GM04503 (cell line): ENCODE data around the gene TMEM208.

ENCODE experiments used
- DNase-seq: peaks from one replicate; pipeline ENCODE4 v3.0.0-alpha.2; 2012; ENCODE audit warnings: low read depth

The TMEM208 gene

GRCh38 chr16:67191995-67192681, 34.8 kb upstream of the TMEM208 start, which contains the start of gene E2F4:
TSS of gene E2F4 (plus strand) at chr16:67192155. CDS start at chr16:67192228, 73 bp downstream.
- DNase-seq: peak; percentile 42

GRCh38 chr16:67192781-67193361, 34.1 kb upstream of the TMEM208 start:
- DNase-seq: no peak

DNA sequence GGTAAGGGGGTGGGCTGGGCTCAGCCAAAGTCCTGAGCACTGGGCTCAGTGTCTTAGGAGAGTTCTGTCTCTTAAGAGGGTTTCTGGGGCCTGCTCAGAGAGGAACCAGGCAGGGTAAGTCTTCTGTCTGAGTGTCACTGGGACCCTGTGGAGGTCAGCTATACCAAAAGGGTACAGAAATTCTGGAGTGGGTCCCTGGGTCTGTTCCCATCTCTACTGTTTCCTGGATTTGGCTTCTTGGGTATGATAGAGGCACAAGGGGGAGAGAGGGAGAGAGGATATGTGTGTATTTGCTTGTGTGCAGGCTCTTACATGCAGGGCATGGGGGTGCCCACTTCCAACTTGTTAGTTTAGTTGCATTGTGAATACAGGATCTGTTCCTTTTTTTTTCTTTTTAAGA, 33.4 kb upstream of the TMEM208 start:
- no peak for DNase-seq

DNA sequence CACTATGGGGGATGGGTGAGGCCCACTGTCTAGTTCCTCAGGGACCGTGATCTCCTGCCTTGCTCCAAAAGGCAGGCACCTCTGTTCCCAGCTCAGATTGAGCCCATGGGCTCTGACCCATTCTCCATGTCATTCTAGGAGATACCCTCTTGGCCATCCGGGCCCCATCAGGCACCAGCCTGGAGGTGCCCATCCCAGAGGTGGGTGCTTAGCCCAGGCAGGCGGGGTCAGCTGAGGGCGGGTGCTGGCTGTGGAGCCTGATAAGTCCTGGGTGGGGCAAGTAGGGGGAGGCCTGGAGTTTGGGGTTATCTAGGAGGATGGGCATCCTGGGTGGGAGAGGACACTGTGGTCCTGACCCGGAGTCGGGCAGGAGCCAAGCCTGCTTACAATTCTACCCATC, 32.7 kb upstream of the TMEM208 start:
- no peak for DNase-seq

DNA sequence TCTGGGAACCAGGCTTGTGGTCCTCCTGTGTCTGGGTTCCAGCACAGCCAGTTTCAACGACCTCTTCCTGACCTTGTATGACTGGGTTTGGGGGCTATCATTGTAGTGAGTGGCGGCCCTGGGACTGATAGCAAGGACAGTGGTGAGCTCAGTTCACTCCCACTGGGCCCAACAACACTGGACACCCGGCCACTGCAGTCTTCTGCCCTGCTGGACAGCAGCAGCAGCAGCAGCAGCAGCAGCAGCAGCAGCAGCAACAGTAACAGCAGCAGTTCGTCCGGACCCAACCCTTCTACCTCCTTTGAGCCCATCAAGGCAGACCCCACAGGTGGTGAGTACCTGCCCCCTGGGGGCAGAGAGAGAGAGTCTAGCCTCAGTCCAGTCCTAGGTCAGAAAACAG, 31.3 kb upstream of the TMEM208 start:
- DNase-seq: no peak

GRCh38 chr16:67196881-67197280, 30.0 kb upstream of the TMEM208 start:
- no peak for DNase-seq

- no peak for DNase-seq
Measured at GRCh38 chr16:67197704-67198103, 29.2 kb upstream of the TMEM208 start.

GRCh38 chr16:67198238-67198734, 28.6 kb upstream of the TMEM208 start:
- DNase-seq: no peak

DNA sequence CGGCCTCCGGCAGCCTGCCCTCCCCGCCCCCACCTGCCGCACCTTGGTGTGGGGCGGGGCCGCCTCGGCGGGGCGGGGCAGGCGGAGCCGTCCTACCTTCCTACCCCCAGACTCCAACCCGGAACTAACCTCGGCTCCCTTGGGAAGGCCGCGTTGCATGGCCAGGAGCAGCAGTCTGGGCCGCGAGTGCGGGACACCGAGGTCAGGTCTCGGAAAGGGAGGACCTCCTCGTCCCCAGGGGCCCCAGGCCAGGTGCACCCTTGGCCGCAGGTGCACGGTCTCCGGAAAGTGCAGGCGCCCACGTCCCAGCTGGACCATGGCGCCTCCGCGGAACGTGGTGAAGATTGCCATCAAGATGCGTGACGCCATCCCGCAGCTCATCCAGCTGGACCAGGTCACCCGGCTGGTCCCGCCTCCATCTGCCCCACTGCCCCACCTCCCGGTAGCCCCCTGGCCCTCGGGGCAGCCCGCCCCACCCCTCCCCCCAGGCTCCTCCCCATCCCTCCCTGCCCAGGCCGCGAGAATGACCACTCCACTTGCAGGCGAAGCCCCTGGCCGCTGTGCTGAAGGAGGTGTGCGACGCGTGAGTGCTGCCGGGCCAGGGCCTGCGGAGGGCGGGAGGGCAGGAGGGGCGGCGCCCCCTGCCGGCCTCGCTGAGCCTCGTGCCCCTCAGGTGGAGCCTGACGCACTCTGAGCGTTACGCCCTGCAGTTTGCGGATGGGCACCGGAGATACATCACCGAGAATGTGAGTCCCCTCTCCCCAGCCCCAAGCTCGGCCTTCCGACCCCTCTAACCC, 27.7 kb upstream of the TMEM208 start, which contains the start of gene ELMO3:
Gene ELMO3, plus strand, starts transcription at position 121 of the 797 bp plus-strand sequence. Its CDS starts 196 bp downstream, at position 317.
- DNase-seq: no peak

GRCh38 chr16:67199808-67200198, 27.1 kb upstream of the TMEM208 start:
- no peak for DNase-seq

DNA sequence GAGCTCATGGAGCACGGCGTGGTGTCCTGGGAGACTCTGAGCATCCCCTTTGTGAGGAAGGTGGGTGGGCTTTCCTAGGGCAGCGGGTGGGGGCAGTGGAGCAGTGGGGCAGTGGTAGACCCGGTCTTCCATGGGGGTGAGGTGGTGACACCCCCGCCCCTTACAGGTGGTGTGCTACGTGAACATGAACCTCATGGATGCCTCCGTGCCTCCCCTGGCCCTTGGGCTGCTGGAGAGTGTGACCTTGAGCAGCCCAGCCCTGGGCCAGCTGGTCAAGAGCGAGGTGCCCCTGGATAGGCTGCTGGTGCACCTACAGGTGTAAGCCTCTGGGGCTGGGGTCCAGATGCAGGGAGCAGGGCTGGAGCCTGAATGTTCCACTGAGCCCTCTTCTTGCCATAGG, 26.4 kb upstream of the TMEM208 start:
- DNase-seq: no peak

GRCh38 chr16:67201411-67202345, 25.3 kb upstream of the TMEM208 start:
- no peak for DNase-seq

- no peak for DNase-seq
Measured at GRCh38 chr16:67202426-67202825, 24.5 kb upstream of the TMEM208 start.

- no peak for DNase-seq
Measured at GRCh38 chr16:67202956-67203493, 23.9 kb upstream of the TMEM208 start.

DNA sequence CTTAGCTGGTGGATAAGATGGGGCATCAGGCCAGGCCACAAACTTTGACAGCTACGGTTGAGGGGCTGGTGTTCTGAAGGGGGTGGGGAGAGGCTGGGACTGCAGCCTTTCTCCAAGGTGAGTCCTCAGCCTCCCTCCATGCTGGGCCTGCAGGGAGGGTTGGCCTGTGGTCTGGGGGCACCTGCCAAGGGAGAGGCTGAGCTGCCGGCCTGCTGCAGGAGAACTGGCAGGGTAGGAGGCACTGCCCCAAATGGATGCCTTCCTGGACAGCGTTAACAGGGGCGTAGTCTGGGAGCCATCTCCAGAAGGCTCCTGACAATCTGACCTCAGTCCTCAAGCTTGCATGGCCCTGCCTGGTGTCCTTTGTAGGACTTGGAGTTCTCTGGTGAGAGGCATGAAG, 22.9 kb upstream of the TMEM208 start:
- no peak for DNase-seq

DNA sequence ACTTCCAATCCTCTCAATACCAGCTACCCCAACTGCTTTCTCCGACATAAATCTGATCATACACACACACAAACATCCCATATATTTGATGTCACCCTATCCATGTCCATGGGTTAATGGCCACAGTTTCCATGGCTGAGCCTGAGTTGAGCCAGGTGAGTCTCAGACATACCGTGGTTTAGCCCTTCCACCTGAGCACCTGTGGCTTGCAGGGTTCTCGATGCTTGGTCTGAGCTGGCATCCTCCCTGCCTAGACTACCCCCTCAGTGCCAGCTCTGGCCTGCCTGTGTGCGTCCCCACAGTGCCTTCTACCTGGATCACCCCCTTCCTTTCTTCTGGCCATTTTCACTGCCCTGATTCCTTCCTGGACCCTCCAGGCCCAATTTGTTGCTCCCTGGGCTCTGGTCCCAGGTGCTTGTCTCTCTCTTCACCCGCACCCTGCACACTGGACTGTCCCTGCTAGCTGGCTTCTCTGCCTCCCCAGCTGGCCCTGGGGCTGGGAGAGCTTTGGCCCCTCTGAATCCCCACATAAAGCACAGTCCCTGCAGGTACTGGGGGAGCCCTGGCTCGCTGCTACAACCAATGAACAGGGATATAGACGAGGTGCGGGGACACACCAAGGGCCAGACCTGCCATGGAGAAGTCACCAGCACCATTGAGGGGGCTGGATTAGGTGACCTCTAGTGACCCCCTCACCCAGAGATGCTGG, 20.6 kb upstream of the TMEM208 start:
- no peak for DNase-seq

DNA sequence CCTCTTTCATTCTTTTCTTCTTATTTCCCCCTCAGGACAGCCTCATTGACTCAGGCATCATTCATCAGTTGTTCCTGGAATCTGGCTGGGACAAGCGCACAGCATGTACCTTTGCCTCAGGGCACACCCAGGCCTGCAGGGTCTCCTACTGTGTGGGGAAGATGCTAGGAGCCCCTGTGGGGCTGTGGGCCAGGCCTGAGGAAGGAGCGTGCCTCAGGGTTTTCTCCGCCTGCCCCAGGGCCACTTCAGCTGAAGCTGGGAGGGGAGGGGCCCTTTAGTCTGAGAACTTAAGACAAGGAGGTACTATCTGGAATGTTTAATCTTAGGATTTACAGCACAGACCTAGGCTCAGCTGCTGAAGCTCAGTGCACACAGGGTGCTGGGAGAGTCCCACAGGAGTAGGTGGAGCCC, 20.1 kb upstream of the TMEM208 start:
- no peak for DNase-seq

DNA sequence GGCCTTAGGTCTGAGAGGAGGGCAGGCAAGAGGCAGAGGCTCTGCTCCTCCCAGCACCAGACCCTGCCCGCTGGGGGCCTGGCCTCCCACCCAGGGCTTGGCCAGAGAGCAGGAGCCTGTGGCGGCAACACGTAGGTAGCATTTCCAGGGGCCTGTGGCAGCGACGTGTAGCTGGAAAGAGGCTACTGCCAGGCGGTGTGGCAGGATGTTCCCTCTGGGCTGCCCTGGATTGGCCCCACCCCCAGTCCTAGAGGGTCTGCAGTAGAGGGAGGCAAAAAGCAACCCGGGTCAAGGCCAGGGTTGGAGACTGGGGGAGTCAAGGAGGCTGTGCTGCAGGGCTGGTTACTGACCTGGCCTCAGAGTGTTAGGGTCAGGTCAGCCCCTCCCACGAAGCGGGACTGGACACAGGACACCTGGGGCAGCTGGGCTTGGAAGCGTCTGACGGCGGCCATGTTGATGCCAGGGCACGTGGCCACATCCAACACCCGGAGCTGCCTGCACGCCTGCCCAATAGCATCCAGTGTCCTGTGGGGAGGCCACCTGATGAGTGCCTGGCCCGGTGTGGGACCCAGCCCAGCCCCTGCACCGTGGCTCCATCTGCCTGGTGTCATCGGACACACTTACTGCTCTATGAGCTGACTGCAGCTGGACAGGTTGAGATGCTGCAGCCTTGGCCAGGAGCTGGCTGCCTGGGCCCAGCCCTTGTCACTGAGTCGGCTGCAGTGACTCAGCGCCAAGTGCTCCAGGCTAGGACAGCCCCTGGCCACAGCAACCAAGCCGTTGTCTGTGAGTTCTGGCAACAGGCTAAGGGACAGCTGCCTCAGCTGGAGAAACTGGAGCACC, 19.5 kb upstream of the TMEM208 start:
- DNase-seq: no peak

DNA sequence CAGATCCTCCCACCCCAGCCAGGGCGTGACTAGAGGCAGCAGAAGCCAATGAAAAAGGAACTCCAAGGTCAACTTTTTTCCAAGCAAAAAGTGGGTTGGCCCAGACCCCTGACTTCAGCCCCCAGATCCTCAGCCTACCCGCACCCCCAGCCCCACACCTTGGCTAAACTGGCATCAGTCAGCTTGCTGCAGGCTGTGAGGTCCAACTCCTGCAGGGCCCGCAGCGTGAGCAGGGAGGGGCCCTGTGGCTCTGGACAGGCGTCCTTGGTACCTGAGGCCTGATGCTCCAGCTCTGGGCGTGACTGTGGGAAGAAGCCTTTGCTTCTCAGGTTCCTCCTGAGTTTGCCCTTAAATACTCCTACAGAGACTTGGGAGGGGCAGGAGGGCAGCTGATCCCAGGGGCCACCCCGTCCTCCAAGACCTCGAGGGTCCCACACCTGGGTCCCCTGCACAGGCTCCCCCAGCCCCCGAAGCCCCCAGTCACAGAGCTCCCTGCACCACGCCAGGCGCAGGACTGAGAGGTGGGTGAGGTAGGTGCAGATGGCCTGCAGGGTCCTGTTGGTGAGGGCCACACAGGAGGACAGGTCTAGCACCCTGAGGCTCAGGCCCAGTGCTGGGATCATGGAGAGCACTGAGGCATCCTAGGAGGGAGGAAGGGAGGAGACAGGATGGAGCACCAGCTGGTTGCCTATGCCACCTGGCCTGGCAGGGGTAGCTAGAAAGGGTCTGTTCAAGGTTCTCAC, 18.6 kb upstream of the TMEM208 start:
- no peak for DNase-seq
